ENCODE measurements around the gene OSTC.

Gene OSTC

DNA sequence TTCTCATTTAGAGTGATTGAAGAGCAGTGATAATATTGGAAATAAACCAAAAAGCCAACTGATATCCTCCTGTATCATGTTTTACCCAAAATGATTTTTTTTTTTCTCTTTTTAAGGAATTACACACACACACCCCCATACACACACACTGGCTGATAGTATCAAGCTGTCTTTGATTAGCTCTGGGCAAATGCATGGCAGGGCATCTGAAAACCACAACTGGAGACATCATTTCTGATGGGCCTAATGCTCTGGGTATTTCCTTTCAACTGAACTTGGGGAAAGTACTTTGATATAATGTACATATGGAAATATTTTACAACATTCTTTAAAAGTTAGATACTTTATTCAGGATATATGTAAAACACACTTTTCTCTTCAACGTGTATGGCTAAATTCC is 14.2 kb upstream of the OSTC start:
- H3K36me3 ChIP-seq (ENCODE audit: low read depth): peaks cover 25% of the 10 kb centered on the region
- no peak overlapping the region for H3K27ac ChIP-seq (ENCODE audit: poor library complexity, severe bottlenecking)
- no peak overlapping the region for H3K4me3 ChIP-seq (ENCODE audit: severe bottlenecking)
- no peak for DNase-seq (ENCODE audit: low spot score)
- ATAC-seq (ENCODE audit: low read depth): no peak
- TF ChIP-seq, protein P1, sequence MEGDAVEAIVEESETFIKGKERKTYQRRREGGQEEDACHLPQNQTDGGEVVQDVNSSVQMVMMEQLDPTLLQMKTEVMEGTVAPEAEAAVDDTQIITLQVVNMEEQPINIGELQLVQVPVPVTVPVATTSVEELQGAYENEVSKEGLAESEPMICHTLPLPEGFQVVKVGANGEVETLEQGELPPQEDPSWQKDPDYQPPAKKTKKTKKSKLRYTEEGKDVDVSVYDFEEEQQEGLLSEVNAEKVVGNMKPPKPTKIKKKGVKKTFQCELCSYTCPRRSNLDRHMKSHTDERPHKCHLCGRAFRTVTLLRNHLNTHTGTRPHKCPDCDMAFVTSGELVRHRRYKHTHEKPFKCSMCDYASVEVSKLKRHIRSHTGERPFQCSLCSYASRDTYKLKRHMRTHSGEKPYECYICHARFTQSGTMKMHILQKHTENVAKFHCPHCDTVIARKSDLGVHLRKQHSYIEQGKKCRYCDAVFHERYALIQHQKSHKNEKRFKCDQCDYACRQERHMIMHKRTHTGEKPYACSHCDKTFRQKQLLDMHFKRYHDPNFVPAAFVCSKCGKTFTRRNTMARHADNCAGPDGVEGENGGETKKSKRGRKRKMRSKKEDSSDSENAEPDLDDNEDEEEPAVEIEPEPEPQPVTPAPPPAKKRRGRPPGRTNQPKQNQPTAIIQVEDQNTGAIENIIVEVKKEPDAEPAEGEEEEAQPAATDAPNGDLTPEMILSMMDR (IDR thresholded peaks at IDR 0.05; ENCODE audit: poor library complexity, severe bottlenecking): no peak
- H3K9me3 ChIP-seq (ENCODE audit: severe bottlenecking): no peaks in the 10 kb centered on the region
- no peaks in the 10 kb centered on the region for H3K27me3 ChIP-seq (ENCODE audit: insufficient read depth, poor library complexity, severe bottlenecking)
- no peaks in the 10 kb centered on the region for H3K4me1 ChIP-seq (ENCODE audit: insufficient read depth, poor library complexity, severe bottlenecking)

DNA sequence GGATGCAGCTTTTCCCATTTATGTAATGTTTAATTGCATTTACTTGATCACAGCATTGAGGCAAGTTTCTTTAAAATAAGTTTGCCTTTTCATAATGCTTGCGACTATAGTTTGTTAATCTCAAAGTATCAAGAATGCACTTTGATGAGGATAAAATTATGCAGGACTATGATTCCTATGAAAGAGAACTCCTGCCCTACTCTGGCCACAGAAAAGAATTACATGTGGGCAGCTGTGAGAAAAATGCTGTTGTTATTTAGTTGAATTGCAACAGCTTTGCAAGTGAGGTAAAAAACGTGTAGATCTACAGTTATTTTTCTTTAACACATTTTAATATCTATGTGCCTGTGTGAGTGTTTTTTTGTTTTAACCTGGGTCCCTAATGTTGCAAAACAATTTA is 12.5 kb upstream of the OSTC start:
- TF ChIP-seq, protein P1 (IDR thresholded peaks at IDR 0.05; ENCODE audit: poor library complexity, severe bottlenecking): peak; percentile 25
- DNase-seq (ENCODE audit: low spot score): no peak
- Histone ChIP-seq H3K4me1 (ENCODE audit: insufficient read depth, poor library complexity, severe bottlenecking) (no peaks in the 10 kb centered on the region), H3K36me3 (ENCODE audit: low read depth) (peaks cover 11% of the 10 kb centered on the region), H3K4me3 (ENCODE audit: severe bottlenecking) (no peak overlapping the region), H3K27me3 (ENCODE audit: insufficient read depth, poor library complexity, severe bottlenecking) (no peaks in the 10 kb centered on the region), H3K9me3 (ENCODE audit: severe bottlenecking) (no peaks in the 10 kb centered on the region), H3K27ac (ENCODE audit: poor library complexity, severe bottlenecking) (no peak overlapping the region)
- ATAC-seq (ENCODE audit: low read depth): no peak

DNA sequence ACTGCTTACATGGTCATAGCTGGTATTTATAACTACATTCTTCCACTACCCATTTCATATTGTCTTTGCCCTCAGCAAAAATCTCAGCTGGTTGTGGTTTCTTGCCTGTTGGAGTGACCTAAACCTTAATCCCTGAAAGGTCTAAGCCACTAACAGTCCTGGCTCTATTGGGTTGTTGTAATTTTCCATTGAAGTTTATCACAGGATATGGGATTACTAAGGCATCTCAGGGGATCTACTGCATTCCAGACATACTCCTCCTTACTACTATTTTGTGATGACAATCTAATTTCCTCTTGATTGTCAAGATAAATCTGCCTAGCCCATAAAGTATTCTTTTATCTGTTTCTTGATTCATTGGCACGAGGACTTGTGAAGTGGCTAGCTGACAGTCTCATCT is 6.2 kb upstream of the OSTC start:
- Histone ChIP-seq H3K27ac (ENCODE audit: poor library complexity, severe bottlenecking) (no peak overlapping the region), H3K9me3 (ENCODE audit: severe bottlenecking) (no peaks in the 10 kb centered on the region), H3K4me1 (ENCODE audit: insufficient read depth, poor library complexity, severe bottlenecking) (peaks cover 1% of the 10 kb centered on the region), H3K36me3 (ENCODE audit: low read depth) (no peaks in the 10 kb centered on the region), H3K4me3 (ENCODE audit: severe bottlenecking) (no peak overlapping the region), H3K27me3 (ENCODE audit: insufficient read depth, poor library complexity, severe bottlenecking) (no peaks in the 10 kb centered on the region)
- TF ChIP-seq, protein P1 (IDR thresholded peaks at IDR 0.05; ENCODE audit: poor library complexity, severe bottlenecking): no peak
- no peak for DNase-seq (ENCODE audit: low spot score)
- ATAC-seq (ENCODE audit: low read depth): no peak

DNA sequence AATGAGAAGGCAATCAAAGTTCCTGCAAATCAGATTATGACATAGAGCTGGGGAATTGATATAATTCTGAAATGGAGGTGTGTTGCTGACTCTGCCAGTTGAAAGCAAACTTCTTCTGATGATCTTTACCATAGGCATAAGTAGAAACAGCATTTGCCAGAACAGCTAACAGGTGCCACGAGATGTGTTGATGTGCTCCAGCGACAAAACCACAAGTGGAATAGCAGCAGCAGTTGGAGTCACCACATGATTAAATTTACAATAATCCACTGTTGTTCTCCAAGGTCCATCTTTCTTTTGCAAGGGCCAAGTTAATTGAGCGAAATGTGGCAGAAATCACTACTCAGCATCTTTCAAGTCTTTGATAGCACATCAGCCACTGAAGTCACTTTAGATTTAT is 3.7 kb upstream of the OSTC start:
- H3K9me3 ChIP-seq (ENCODE audit: severe bottlenecking): no peaks in the 10 kb centered on the region
- H3K27ac ChIP-seq (ENCODE audit: poor library complexity, severe bottlenecking): no peak overlapping the region
- H3K36me3 ChIP-seq (ENCODE audit: low read depth): no peaks in the 10 kb centered on the region
- no peak for DNase-seq (ENCODE audit: low spot score)
- ATAC-seq (ENCODE audit: low read depth): no peak
- TF ChIP-seq, protein P1 (IDR thresholded peaks at IDR 0.05; ENCODE audit: poor library complexity, severe bottlenecking): no peak
- H3K4me1 ChIP-seq (ENCODE audit: insufficient read depth, poor library complexity, severe bottlenecking): peaks cover 8% of the 10 kb centered on the region
- H3K4me3 ChIP-seq (ENCODE audit: severe bottlenecking): no peak overlapping the region
- no peaks in the 10 kb centered on the region for H3K27me3 ChIP-seq (ENCODE audit: insufficient read depth, poor library complexity, severe bottlenecking)

DNA sequence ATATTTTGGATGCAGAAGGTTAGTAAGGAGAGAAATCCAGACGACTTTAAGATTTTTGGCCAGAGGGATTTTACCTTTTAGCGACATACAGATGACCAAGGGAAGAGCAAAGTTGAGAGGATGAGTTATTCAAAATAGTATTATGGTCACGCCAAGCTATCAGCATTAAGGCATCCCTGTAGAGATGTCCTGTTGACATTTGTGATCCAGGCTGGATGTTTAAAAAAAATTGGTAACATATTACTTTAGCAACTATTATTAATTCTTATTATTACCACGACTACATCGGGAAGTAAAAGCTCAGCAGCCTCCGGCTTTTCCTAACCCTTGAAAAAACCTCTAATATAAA is 562 bp upstream of the OSTC start:
- Histone ChIP-seq H3K4me3 (ENCODE audit: severe bottlenecking) (peak overlapping the region; percentile 73), H3K9me3 (ENCODE audit: severe bottlenecking) (no peaks in the 10 kb centered on the region), H3K36me3 (ENCODE audit: low read depth) (peaks cover 27% of the 10 kb centered on the region), H3K4me1 (ENCODE audit: insufficient read depth, poor library complexity, severe bottlenecking) (peaks cover 18% of the 10 kb centered on the region), H3K27ac (ENCODE audit: poor library complexity, severe bottlenecking) (peak overlapping the region; percentile 41), H3K27me3 (ENCODE audit: insufficient read depth, poor library complexity, severe bottlenecking) (no peaks in the 10 kb centered on the region)
- TF ChIP-seq, protein P1 (IDR thresholded peaks at IDR 0.05; ENCODE audit: poor library complexity, severe bottlenecking): no peak
- no peak for DNase-seq (ENCODE audit: low spot score)
- peak; percentile 50 for ATAC-seq (ENCODE audit: low read depth)

Data from RWPE2 (cell line).